IMR-90 (cell line): ENCODE measurements around the gene ABO. TPM values are rescaled to one million over a fixed set of nuclear protein-coding genes. Genes with fewer than 3 reads are reported as not detected.

Source experiments
- ATAC-seq: fragments of 200-7000 bp; cut with Tn5 transposase; 2 replicates; pipeline ENCODE4 v1.9.1; 2020; ENCODE audit warnings: low read depth, mild to moderate bottlenecking, moderate library complexity
- BruUV-seq: library from RNA; stranded (reverse); fragments of 400-500 nt; replicated peaks from 2 replicates; lab custom pipeline; 2021; lab: Mats Ljungman, UMichigan
- CTCF ChIA-PET: fragments of 300-600 bp; formaldehyde crosslinking; extraction: SDS; loops from one replicate; lab custom pipeline; 2021; ENCODE audit warnings: antibody characterized with exemption; lab: Yijun Ruan, JAX
- POLR2A ChIA-PET: fragments of 300-600 bp; sonication (Branson Sonifier 250); formaldehyde crosslinking; loops from one replicate; lab custom pipeline; 2022; ENCODE audit warnings: antibody characterized with exemption; ENCODE audit not compliant: unreplicated experiment; lab: Charles Lee
- DNase-seq: peaks from one replicate; pipeline ENCODE4 v3.0.0; 2013
- H2AFZ ChIP-seq: replicated peaks from 2 replicates; pipeline ENCODE3; 2013; ENCODE audit warnings: low read length, mild to moderate bottlenecking; ENCODE audit not compliant: poor library complexity
- H2AK5ac ChIP-seq: 2 replicates; pipeline ENCODE4 v1.6.1; 2013; ENCODE audit warnings: low read depth, low read length, inconsistent platforms
- H2AK9ac ChIP-seq: replicated peaks from 2 replicates; pipeline ENCODE3; 2013; ENCODE audit warnings: mild to moderate bottlenecking, low read depth, low read length, moderate library complexity; ENCODE audit not compliant: poor library complexity
- H2BK120ac ChIP-seq: 2 replicates; pipeline ENCODE4 v1.6.1; 2013; ENCODE audit warnings: low read depth, low read length, inconsistent platforms
- H2BK15ac ChIP-seq: 3 replicates; pipeline ENCODE4 v1.6.1; 2013; ENCODE audit warnings: low read depth, low read length, inconsistent platforms
- H2BK20ac ChIP-seq: 2 replicates; pipeline ENCODE4 v1.6.1; 2013; ENCODE audit warnings: low read depth, mild to moderate bottlenecking, inconsistent platforms, low read length, moderate library complexity
- H2BK5ac ChIP-seq: 2 replicates; pipeline ENCODE4 v1.6.1; 2013; ENCODE audit warnings: mild to moderate bottlenecking, low read depth, low read length, inconsistent platforms; ENCODE audit not compliant: poor library complexity, severe bottlenecking
- H3K14ac ChIP-seq: replicated peaks from 2 replicates; pipeline ENCODE4 v1.6.1; 2013; ENCODE audit warnings: low read depth, low read length, inconsistent platforms
- H3K18ac ChIP-seq: 2 replicates; pipeline ENCODE4 v1.6.1; 2013; ENCODE audit warnings: low read depth, low read length, control low read depth
- H3K23ac ChIP-seq: 2 replicates; pipeline ENCODE4 v1.6.1; 2013; ENCODE audit warnings: low read depth, low read length, inconsistent platforms
- H3K27ac ChIP-seq: 2 replicates; pipeline ENCODE4 v1.5.1; 2013; ENCODE audit warnings: mild to moderate bottlenecking, control low read depth, low read length; ENCODE audit not compliant: insufficient read depth
- H3K27me3 ChIP-seq: 2 replicates; pipeline ENCODE4 v1.6.1; 2013; ENCODE audit warnings: low read length; ENCODE audit not compliant: control insufficient read depth, insufficient read depth
- H3K36me3 ChIP-seq: 2 replicates; pipeline ENCODE4 v1.6.1; 2013; ENCODE audit warnings: low read length, mixed read lengths; ENCODE audit not compliant: control insufficient read depth, insufficient read depth
- H3K4ac ChIP-seq: 2 replicates; pipeline ENCODE4 v1.6.1; 2013; ENCODE audit warnings: low read depth, low read length, inconsistent platforms
- H3K4me1 ChIP-seq: 2 replicates; pipeline ENCODE4 v1.6.1; 2013; ENCODE audit warnings: low read length, mixed read lengths; ENCODE audit not compliant: control insufficient read depth, insufficient read depth
- H3K4me2 ChIP-seq: 2 replicates; pipeline ENCODE4 v1.6.1; 2013; ENCODE audit warnings: low read depth, mild to moderate bottlenecking, control low read depth, low read length, moderate library complexity
- H3K4me3 ChIP-seq: 2 replicates; pipeline ENCODE4 v1.5.1; 2013; ENCODE audit warnings: low read depth, mild to moderate bottlenecking, control low read depth, low read length, moderate library complexity; ENCODE audit not compliant: insufficient read depth
- H3K56ac ChIP-seq: 2 replicates; pipeline ENCODE4 v1.6.1; 2013; ENCODE audit warnings: low read length, inconsistent platforms; ENCODE audit not compliant: insufficient read depth; ENCODE audit errors: extremely low read depth
- H3K79me1 ChIP-seq, 2 experiments: 2 replicates each; pipeline ENCODE4 v1.6.1; 2013; ENCODE audit warnings: low read length in 2 of 2, inconsistent platforms in 1 of 2, low read depth in 1 of 2
- H3K9ac ChIP-seq: 2 replicates; pipeline ENCODE4 v1.6.1; 2013; ENCODE audit warnings: low read depth, low read length, control low read depth
- H3K9me1 ChIP-seq: 2 replicates; pipeline ENCODE4 v1.6.1; 2013; ENCODE audit warnings: low read length, inconsistent platforms; ENCODE audit not compliant: insufficient read depth
- H3K9me3 ChIP-seq: 2 replicates; pipeline ENCODE4 v1.6.1; 2013; ENCODE audit warnings: low read length; ENCODE audit not compliant: control insufficient read depth, insufficient read depth
- H4K20me1 ChIP-seq: 2 replicates; pipeline ENCODE4 v1.6.1; 2013; ENCODE audit warnings: low read length, inconsistent platforms; ENCODE audit not compliant: insufficient read depth
- H4K5ac ChIP-seq: 2 replicates; pipeline ENCODE4 v1.6.1; 2013; ENCODE audit warnings: mild to moderate bottlenecking, low read depth, low read length, control low read depth
- H4K8ac ChIP-seq, 2 experiments: 2 replicates each; pipeline ENCODE4 v1.6.1; 2013; ENCODE audit warnings: low read depth in 2 of 2, low read length in 2 of 2, control low read depth in 1 of 2, inconsistent platforms in 1 of 2
- H4K91ac ChIP-seq: 2 replicates; pipeline ENCODE4 v1.6.1; 2013; ENCODE audit warnings: low read depth, low read length, inconsistent platforms; ENCODE audit not compliant: insufficient read depth
- BHLHE40 ChIP-seq: fragments of 150-350 bp; IDR thresholded peaks from 2 replicates; pipeline ENCODE4 v1.6.1; 2016; ENCODE audit warnings: mild to moderate bottlenecking, low read depth, low read length
- CEBPB ChIP-seq: IDR thresholded peaks from 2 replicates; pipeline ENCODE4 v1.6.1; 2012; ENCODE audit warnings: low read depth, low read length, improper control_type of control experiment
- CHD1 ChIP-seq: IDR thresholded peaks from 2 replicates; pipeline ENCODE4 v1.6.1; 2012; ENCODE audit warnings: low read depth, low read length, improper control_type of control experiment
- FOS ChIP-seq: fragments of 150-350 bp; IDR thresholded peaks from 2 replicates; pipeline ENCODE4 v1.6.1; 2016; ENCODE audit warnings: low read depth, low read length
- MAFK ChIP-seq: IDR thresholded peaks from 2 replicates; pipeline ENCODE4 v1.6.1; 2012; ENCODE audit warnings: low read depth, low read length, improper control_type of control experiment
- MAZ ChIP-seq: IDR thresholded peaks from 2 replicates; pipeline ENCODE4 v1.6.1; 2012; ENCODE audit warnings: low read depth, mild to moderate bottlenecking, low read length, improper control_type of control experiment, moderate library complexity, borderline replicate concordance
- MXI1 ChIP-seq: IDR thresholded peaks from 2 replicates; pipeline ENCODE4 v1.6.1; 2012; ENCODE audit warnings: low read depth, mild to moderate bottlenecking, low read length, moderate library complexity, borderline replicate concordance
- NFE2L2 ChIP-seq: fragments of 150-350 bp; IDR thresholded peaks from 2 replicates; pipeline ENCODE4 v1.6.1; 2016; ENCODE audit warnings: low read depth, mild to moderate bottlenecking, low read length
- POLR2A ChIP-seq: IDR thresholded peaks from 2 replicates; pipeline ENCODE4 v1.6.1; 2012; ENCODE audit warnings: mild to moderate bottlenecking, low read depth, low read length
- RAD21 ChIP-seq: IDR thresholded peaks from 2 replicates; pipeline ENCODE4 v1.6.1; 2012; ENCODE audit warnings: low read length, improper control_type of control experiment
- RCOR1 ChIP-seq: IDR thresholded peaks from 2 replicates; pipeline ENCODE4 v1.6.1; 2012; ENCODE audit warnings: mild to moderate bottlenecking, low read length, improper control_type of control experiment; ENCODE audit not compliant: insufficient replicate concordance
- RFX5 ChIP-seq: IDR thresholded peaks from 2 replicates; pipeline ENCODE4 v1.8.0; 2012; ENCODE audit warnings: low read depth, mild to moderate bottlenecking, low read length, moderate library complexity
- WGBS, 2 experiments: methylation state at CpG; one replicate each; pipeline versions ENCODE4 v1.1.5 to v1.1.7; 2013; ENCODE audit warnings: missing lambda C conversion rate in 2 of 2; ENCODE audit not compliant: insufficient read length in 1 of 2; ENCODE audit errors: extremely low coverage in 2 of 2; 5-methylcytosine and 5-hydroxymethylcytosine counted together
- dilution Hi-C: fragments of 300-500 bp; cut with HindIII; formaldehyde crosslinking; loops from one replicate; pipeline ENCODE4 v1.14.3; 2018; ENCODE audit warnings: low sequenced_read_pairs; ENCODE audit not compliant: unreplicated experiment
- in situ Hi-C: fragments of 300-500 bp; cut with MboI; formaldehyde crosslinking; loops from 3 replicates; pipeline ENCODE4 v1.14.3; 2019; ENCODE audit warnings: low sequenced_read_pairs, inconsistent platforms, mixed read lengths
- intact Hi-C: fragments of 100-400 bp; cut with micrococcal nuclease; formaldehyde crosslinking; loops from 2 replicates; pipeline ENCODE4 v1.10.0; 2022
- polyA plus RNA-seq, 3 experiments: library from polyadenylated mRNA; depleted of rRNA; stranded (reverse); fragments of >200 nt; gene quantifications; 2 replicates each; pipeline ENCODE4 v1.2.3, GENCODE V29; 2012; ENCODE audit warnings: low replicate concordance in 1 of 3
- total RNA-seq: library from RNA; depleted of rRNA; stranded (reverse); fragments of >200 nt; gene quantifications from 2 replicates; pipeline ENCODE4 v1.2.3, GENCODE V29; 2012
- TF ChIP-seq, protein P1 (sequence below): conservative IDR thresholded peaks from 2 replicates; pipeline ENCODE4 v1.5.1; 2012; ENCODE audit warnings: mild to moderate bottlenecking, low read depth, low read length, improper control_type of control experiment
- TF ChIP-seq, protein P2 (sequence below): fragments of 150-350 bp; IDR thresholded peaks from 2 replicates; pipeline ENCODE4 v1.6.1; 2016; ENCODE audit warnings: low read depth, mild to moderate bottlenecking, low read length, moderate library complexity, borderline replicate concordance
- TF ChIP-seq, protein P3 (sequence below): fragments of 150-350 bp; IDR thresholded peaks from 2 replicates; pipeline ENCODE4 v1.6.1; 2017; ENCODE audit warnings: mild to moderate bottlenecking, antibody characterized with exemption, low read length, low read depth

Gene ABO
- total and polyA plus RNA-seq, 2 of the 4 experiments (the other 2 are of a cell fraction), result not detected

DNA sequence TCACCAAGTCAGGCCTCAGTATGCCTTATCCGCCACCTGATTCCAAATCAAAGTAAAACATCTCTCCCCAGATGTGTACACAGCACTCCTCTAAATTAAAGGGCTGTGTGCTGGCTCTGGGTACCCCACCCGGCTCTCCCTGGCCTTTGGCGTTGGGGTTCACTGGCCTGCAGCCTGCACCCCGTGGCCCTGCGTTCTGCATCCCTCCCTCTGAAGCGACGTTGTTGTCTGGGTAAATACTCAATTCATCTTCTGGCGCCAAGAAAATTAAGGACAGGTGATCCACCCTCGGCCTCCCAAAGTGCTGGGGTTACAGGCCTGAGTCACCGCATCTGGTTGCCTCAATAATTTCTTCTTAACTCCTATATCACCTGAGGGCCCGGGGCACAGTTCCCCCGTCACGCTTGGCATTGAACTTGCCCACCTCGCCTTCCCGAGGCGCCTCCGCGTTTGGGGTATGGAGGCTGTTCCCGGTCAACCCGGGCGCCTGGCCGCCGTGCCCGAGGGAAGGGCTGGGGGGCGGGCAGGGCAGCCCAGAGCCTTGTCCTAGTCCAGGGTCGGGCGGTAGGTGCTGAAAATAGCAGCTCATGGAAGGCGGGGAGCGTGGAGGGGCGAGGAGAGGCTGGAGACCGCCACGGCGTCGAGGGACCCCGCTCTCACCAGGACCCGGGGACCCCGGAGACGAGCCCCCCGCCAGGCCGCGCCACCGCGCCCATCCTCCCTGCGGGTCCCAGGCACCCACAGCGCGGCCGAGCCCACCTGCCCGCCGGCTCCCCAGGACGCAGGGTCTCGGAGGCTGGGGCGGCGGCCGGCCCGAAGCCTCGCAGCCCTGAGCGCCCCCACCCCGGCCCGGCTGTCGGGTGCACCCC lies 531 bp downstream of the ABO start:
- Histone ChIP-seq H3K27me3 (peaks cover 62% of the 10 kb centered on the region), H2AK9ac (no peak overlapping the region), H2AK5ac (no peak overlapping the region), H3K36me3 (no peaks in the 10 kb centered on the region), H3K9me3 (peaks cover 2% of the 10 kb centered on the region; the same call in 1 of the 2 replicates), H3K79me1 (no peaks in the 10 kb centered on the region), H3K4me1 (no peaks in the 10 kb centered on the region), H2BK5ac (no peak overlapping the region), H4K5ac (no peak overlapping the region), H2BK120ac (no peak overlapping the region), H3K9me1 (no peaks in the 10 kb centered on the region), H4K8ac (no peak overlapping the region), H3K18ac (no peak overlapping the region), H3K4me2 (no peak overlapping the region), H3K9ac (no peak overlapping the region), H3K23ac (no peak overlapping the region), H2AFZ (no peak overlapping the region), H3K14ac (no peak overlapping the region), H3K4ac (no peak overlapping the region), H3K56ac (no peak overlapping the region), H3K4me3 (no peak overlapping the region), H4K91ac (no peak overlapping the region), H4K20me1 (no peaks in the 10 kb centered on the region), H3K27ac (no peak overlapping the region), H2BK15ac (no peak overlapping the region), H2BK20ac (no peak overlapping the region)
- in situ Hi-C loops, result no loop called here
- WGBS, 2 experiments, result 38% methylated on average over 19 of the region's 60 CpGs; no CpG with 5 or more reads in 1 of the 2 experiments
- no TSS peak for BruUV-seq
- POLR2A ChIA-PET, result no interaction called here
- intact Hi-C loops, result no loop called here
- ATAC-seq (no peak), DNase-seq (no peak)
- dilution Hi-C loops, result no loop called here
- CTCF ChIA-PET, result no interaction called here
- TF ChIP-seq MXI1 (no peak), BHLHE40 (no peak), CEBPB (no peak), MAZ (no peak), RCOR1 (no peak), FOS (no peak), CHD1 (no peak), RAD21 (no peak), RFX5 (no peak), MAFK (no peak), POLR2A (no peak), NFE2L2 (no peak)
- TF ChIP-seq, protein P1, sequence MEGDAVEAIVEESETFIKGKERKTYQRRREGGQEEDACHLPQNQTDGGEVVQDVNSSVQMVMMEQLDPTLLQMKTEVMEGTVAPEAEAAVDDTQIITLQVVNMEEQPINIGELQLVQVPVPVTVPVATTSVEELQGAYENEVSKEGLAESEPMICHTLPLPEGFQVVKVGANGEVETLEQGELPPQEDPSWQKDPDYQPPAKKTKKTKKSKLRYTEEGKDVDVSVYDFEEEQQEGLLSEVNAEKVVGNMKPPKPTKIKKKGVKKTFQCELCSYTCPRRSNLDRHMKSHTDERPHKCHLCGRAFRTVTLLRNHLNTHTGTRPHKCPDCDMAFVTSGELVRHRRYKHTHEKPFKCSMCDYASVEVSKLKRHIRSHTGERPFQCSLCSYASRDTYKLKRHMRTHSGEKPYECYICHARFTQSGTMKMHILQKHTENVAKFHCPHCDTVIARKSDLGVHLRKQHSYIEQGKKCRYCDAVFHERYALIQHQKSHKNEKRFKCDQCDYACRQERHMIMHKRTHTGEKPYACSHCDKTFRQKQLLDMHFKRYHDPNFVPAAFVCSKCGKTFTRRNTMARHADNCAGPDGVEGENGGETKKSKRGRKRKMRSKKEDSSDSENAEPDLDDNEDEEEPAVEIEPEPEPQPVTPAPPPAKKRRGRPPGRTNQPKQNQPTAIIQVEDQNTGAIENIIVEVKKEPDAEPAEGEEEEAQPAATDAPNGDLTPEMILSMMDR, result no peak
- TF ChIP-seq, protein P2, sequence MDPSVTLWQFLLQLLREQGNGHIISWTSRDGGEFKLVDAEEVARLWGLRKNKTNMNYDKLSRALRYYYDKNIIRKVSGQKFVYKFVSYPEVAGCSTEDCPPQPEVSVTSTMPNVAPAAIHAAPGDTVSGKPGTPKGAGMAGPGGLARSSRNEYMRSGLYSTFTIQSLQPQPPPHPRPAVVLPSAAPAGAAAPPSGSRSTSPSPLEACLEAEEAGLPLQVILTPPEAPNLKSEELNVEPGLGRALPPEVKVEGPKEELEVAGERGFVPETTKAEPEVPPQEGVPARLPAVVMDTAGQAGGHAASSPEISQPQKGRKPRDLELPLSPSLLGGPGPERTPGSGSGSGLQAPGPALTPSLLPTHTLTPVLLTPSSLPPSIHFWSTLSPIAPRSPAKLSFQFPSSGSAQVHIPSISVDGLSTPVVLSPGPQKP, result no peak
- TF ChIP-seq, protein P3, sequence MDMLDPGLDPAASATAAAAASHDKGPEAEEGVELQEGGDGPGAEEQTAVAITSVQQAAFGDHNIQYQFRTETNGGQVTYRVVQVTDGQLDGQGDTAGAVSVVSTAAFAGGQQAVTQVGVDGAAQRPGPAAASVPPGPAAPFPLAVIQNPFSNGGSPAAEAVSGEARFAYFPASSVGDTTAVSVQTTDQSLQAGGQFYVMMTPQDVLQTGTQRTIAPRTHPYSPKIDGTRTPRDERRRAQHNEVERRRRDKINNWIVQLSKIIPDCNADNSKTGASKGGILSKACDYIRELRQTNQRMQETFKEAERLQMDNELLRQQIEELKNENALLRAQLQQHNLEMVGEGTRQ, result no peak
